ENCODE measurements around the gene ABCC6.
A peak's percentile ranks its signal among the peaks of the same experiment; 100 is the strongest.
"Not testable (repeated sequence)": the region's sequence is repeated elsewhere in the genome, so short reads cannot be mapped to it uniquely, and the experiment has no call there.

Gene ABCC6

DNA sequence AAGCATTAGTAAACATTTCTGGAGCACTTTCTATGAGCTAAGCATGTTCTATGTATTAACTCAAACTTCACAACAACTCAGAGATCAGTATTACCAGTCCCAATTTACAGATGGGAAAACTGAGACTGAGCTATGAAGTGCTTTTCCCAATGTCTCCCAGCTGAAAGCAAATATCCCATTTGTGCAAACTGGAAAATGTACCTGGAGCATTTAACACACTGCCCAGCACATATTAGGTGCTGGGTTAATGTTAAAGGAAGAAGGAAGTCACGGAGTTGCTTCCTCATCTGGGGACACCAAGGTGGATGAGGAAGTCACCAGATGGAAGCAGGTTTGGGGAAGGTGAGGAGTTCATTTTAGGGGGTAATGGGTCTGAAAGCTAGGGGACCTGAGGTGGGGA is 66.1 kb downstream of the ABCC6 start:
- ChIA-PET POLR2A (no interaction called here), CTCF (interaction anchor here (0.6 to 2.0 kb wide), 2 partner anchors 13 to 68 kb away, joined by 3 to 6 read pairs; no protein-coding TSS in a partner anchor)
- Histone ChIP-seq H3K27ac (ENCODE audit: insufficient read depth in 1 of 2, low read depth in 1 of 2, low read length in 2 of 2, poor library complexity in 1 of 2, severe bottlenecking in 2 of 2) (no peak overlapping the region), H3K9me3 (ENCODE audit: control extremely low read depth in 1 of 5, control insufficient read depth in 4 of 5, insufficient read depth in 2 of 5, low read depth in 1 of 5, low read length in 4 of 5) (peaks cover 5 to 39% (median 22%) of the 10 kb centered on the region in 5 experiments), H3K36me3 (ENCODE audit: control insufficient read depth in 4 of 4, insufficient read depth in 4 of 4, low read length in 3 of 4) (peaks cover 0 to 22% (median 0%) of the 10 kb centered on the region in 4 experiments), H3K27me3 (replicated peaks in 2 of 5; ENCODE audit: control insufficient read depth in 4 of 5, insufficient read depth in 5 of 5, low read length in 4 of 5) (no peaks in the 10 kb centered on the region), H3K4me3 (ENCODE audit: control insufficient read depth in 1 of 7, extremely low read depth in 1 of 7, insufficient read depth in 4 of 7, low read depth in 2 of 7, low read length in 6 of 7) (no peak overlapping the region), H3K4me1 (ENCODE audit: control extremely low read depth in 1 of 4, control insufficient read depth in 4 of 4, insufficient read depth in 4 of 4, low read length in 3 of 4) (peaks cover 0 to 8% (median 0%) of the 10 kb centered on the region in 4 experiments)
- DNase-seq: no peak
- 100% methylated on average over 1 of the region's 1 CpG for WGBS (ENCODE audit: insufficient coverage)

DNA sequence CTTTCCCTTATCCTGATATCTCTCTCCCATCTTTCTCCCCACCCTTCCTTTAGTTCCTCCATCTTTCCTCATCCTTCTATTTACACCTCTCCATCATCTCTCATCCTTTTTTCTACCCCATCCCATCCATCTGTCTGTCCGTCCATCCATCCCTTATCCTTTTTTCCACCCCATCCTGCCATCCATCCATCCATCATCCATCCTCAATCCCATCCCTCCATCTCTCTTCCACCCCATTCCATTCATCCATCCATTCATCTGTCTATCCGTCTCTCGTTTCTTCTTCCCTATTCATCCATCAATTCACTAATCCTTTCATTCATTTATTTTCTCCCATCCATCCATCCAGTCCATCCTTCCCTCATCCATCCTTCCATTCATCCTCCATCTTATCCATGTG is 68.1 kb downstream of the ABCC6 start:
- 100% methylated on average over 3 of the region's 3 CpGs for WGBS (ENCODE audit: insufficient coverage)
- ChIA-PET POLR2A (no interaction called here), CTCF (no interaction called here)
- Histone ChIP-seq H3K4me3 (ENCODE audit: control insufficient read depth in 1 of 7, extremely low read depth in 1 of 7, insufficient read depth in 4 of 7, low read depth in 2 of 7, low read length in 6 of 7) (no peak overlapping the region), H3K9me3 (ENCODE audit: control extremely low read depth in 1 of 5, control insufficient read depth in 4 of 5, insufficient read depth in 2 of 5, low read depth in 1 of 5, low read length in 4 of 5) (peaks cover 5 to 30% (median 20%) of the 10 kb centered on the region in 5 experiments), H3K36me3 (ENCODE audit: control insufficient read depth in 4 of 4, insufficient read depth in 4 of 4, low read length in 3 of 4) (peaks cover 0 to 18% (median 0%) of the 10 kb centered on the region in 4 experiments), H3K4me1 (ENCODE audit: control extremely low read depth in 1 of 4, control insufficient read depth in 4 of 4, insufficient read depth in 4 of 4, low read length in 3 of 4) (peaks cover 0 to 8% (median 0%) of the 10 kb centered on the region in 4 experiments), H3K27ac (ENCODE audit: insufficient read depth in 1 of 2, low read depth in 1 of 2, low read length in 2 of 2, poor library complexity in 1 of 2, severe bottlenecking in 2 of 2) (no peak overlapping the region), H3K27me3 (replicated peaks in 2 of 5; ENCODE audit: control insufficient read depth in 4 of 5, insufficient read depth in 5 of 5, low read length in 4 of 5) (no peaks in the 10 kb centered on the region)
- no peak for DNase-seq

DNA sequence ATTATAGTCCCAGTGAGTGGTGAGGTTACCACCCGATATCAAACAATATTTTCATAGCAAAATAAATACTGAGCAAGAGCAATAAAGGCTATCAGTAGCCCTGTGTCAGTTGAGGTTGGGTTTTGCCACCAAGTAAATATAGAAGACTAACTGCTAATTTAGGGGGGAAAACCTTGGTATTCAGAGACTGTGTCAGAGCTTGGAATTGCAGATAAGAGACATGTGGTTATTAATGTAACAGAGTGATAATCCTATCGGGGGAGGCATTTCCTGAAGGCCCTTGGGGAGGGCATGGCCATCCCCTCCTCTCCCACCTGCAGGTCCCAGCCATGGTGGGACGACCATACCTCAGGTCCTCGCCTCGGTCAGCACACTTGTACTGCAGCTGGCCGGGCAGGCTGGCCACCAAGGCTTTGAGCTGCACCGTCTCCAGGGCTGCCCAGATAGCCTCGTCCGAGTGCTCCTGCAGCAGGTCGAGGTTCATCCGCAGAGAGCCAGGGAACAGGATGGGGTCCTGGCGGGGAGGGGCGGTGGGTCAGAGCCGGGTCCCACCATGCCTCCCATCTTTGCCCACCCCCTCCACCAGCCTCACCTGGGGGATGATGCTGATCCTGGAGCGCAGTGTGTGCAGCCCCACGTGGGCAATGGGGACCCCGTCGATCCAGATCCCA is 68.9 kb downstream of the ABCC6 start:
- Histone ChIP-seq H3K4me3 (ENCODE audit: control insufficient read depth in 1 of 7, extremely low read depth in 1 of 7, insufficient read depth in 4 of 7, low read depth in 2 of 7, low read length in 6 of 7) (no peak overlapping the region), H3K4me1 (ENCODE audit: control extremely low read depth in 1 of 4, control insufficient read depth in 4 of 4, insufficient read depth in 4 of 4, low read length in 3 of 4) (peaks cover 0 to 8% (median 0%) of the 10 kb centered on the region in 4 experiments), H3K9me3 (ENCODE audit: control extremely low read depth in 1 of 5, control insufficient read depth in 4 of 5, insufficient read depth in 2 of 5, low read depth in 1 of 5, low read length in 4 of 5) (peaks cover 5 to 23% (median 14%) of the 10 kb centered on the region in 5 experiments), H3K27me3 (replicated peaks in 2 of 5; ENCODE audit: control insufficient read depth in 4 of 5, insufficient read depth in 5 of 5, low read length in 4 of 5) (no peaks in the 10 kb centered on the region), H3K27ac (ENCODE audit: insufficient read depth in 1 of 2, low read depth in 1 of 2, low read length in 2 of 2, poor library complexity in 1 of 2, severe bottlenecking in 2 of 2) (no peak overlapping the region), H3K36me3 (ENCODE audit: control insufficient read depth in 4 of 4, insufficient read depth in 4 of 4, low read length in 3 of 4) (peaks cover 0 to 13% (median under 1%) of the 10 kb centered on the region in 4 experiments)
- POLR2A ChIA-PET: no interaction called here
- CTCF ChIA-PET: interaction anchor here (1.1 to 2.2 kb wide), 3 partner anchors 10 to 25 kb away, joined by 3 to 7 read pairs (median 3); no protein-coding TSS in a partner anchor
- peak; percentile 49 to 72 (median 62) for DNase-seq
- WGBS (ENCODE audit: insufficient coverage): 82% methylated on average over 17 of the region's 18 CpGs

DNA sequence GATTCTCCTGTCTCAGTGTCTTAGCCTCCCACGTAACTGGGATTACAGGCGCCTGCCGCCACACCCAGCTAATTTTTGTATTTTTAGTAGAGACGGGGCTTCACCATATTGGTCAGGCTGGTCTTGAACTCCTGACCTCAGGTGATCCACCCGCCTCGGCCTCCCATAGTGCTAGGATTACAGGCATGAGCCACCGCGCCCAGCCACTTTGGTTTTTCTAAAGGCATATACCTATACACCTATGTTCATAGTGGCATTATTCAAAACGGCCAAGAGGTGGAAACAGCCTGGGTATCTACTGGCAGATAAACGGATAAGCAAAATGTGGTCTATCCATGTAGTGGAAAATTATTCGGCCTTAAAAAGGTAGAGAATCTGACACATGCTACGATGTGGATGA is 70.3 kb downstream of the ABCC6 start:
- H3K9me3 ChIP-seq (ENCODE audit: control extremely low read depth in 1 of 5, control insufficient read depth in 4 of 5, insufficient read depth in 2 of 5, low read depth in 1 of 5, low read length in 4 of 5); H3K4me1 ChIP-seq (ENCODE audit: control extremely low read depth in 1 of 4, control insufficient read depth in 4 of 4, insufficient read depth in 4 of 4, low read length in 3 of 4); H3K27me3 ChIP-seq (replicated peaks in 2 of 5; ENCODE audit: control insufficient read depth in 4 of 5, insufficient read depth in 5 of 5, low read length in 4 of 5); H3K36me3 ChIP-seq (ENCODE audit: control insufficient read depth in 4 of 4, insufficient read depth in 4 of 4, low read length in 3 of 4); H3K4me3 ChIP-seq (ENCODE audit: control insufficient read depth in 1 of 7, extremely low read depth in 1 of 7, insufficient read depth in 4 of 7, low read depth in 2 of 7, low read length in 6 of 7); H3K27ac ChIP-seq (ENCODE audit: insufficient read depth in 1 of 2, low read depth in 1 of 2, low read length in 2 of 2, poor library complexity in 1 of 2, severe bottlenecking in 2 of 2); DNase-seq; POLR2A ChIA-PET: not testable (repeated sequence)
- CTCF ChIA-PET: interaction anchor here (1.4 to 2.2 kb wide), 2 partner anchors 10 to 11 kb away, joined by 3 to 7 read pairs; no protein-coding TSS in a partner anchor
- WGBS (ENCODE audit: insufficient coverage): 100% methylated on average over 11 of the region's 12 CpGs

DNA sequence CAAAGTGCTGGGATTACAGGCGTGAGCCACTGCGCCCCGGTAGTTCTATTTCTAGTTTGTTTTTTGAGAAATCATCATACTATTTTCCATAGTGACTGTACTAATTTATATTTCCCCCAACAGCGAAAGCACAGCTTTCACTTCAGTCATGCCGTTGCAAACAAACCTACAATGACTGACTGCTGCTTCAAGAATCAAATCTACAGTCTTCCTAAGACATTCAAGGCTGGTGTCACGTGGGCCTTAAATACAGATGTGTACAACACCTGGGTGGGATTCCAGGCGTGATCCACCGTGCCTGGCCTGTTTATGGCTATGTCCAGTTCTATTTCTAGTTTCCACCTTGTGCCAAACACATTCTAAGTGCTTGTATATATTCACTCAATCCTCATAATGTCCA is 72.0 kb downstream of the ABCC6 start:
- Histone ChIP-seq H3K4me1 (ENCODE audit: control extremely low read depth in 1 of 4, control insufficient read depth in 4 of 4, insufficient read depth in 4 of 4, low read length in 3 of 4) (peaks cover 0 to 8% (median 0%) of the 10 kb centered on the region in 4 experiments), H3K36me3 (ENCODE audit: control insufficient read depth in 4 of 4, insufficient read depth in 4 of 4, low read length in 3 of 4) (peaks cover 5 to 15% (median 7%) of the 10 kb centered on the region in 4 experiments), H3K27ac (ENCODE audit: insufficient read depth in 1 of 2, low read depth in 1 of 2, low read length in 2 of 2, poor library complexity in 1 of 2, severe bottlenecking in 2 of 2) (no peak overlapping the region), H3K27me3 (replicated peaks in 2 of 5; ENCODE audit: control insufficient read depth in 4 of 5, insufficient read depth in 5 of 5, low read length in 4 of 5) (no peaks in the 10 kb centered on the region), H3K4me3 (ENCODE audit: control insufficient read depth in 1 of 7, extremely low read depth in 1 of 7, insufficient read depth in 4 of 7, low read depth in 2 of 7, low read length in 6 of 7) (no peak overlapping the region), H3K9me3 (ENCODE audit: control extremely low read depth in 1 of 5, control insufficient read depth in 4 of 5, insufficient read depth in 2 of 5, low read depth in 1 of 5, low read length in 4 of 5) (peaks cover 0 to 2% (median 0%) of the 10 kb centered on the region in 5 experiments)
- ChIA-PET CTCF (no interaction called here), POLR2A (no interaction called here)
- WGBS (ENCODE audit: insufficient coverage): 100% methylated on average over 5 of the region's 8 CpGs
- DNase-seq: no peak

DNA sequence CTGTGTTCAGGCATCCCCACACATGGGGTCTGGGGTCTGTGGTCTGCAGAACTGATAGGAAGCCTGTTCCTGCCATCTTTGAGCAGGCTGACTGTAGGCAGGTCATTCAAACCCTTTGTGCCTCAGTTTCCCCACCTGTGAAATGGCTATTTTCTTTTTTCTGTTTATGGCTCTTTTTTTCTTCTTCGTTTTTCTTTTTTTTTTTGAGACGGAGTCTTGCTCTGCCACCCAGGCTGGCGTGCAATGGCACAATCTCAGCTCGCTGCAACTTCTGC is 72.5 kb downstream of the ABCC6 start:
- ChIA-PET POLR2A (no interaction called here), CTCF (no interaction called here)
- Histone ChIP-seq H3K4me3 (ENCODE audit: control insufficient read depth in 1 of 7, extremely low read depth in 1 of 7, insufficient read depth in 4 of 7, low read depth in 2 of 7, low read length in 6 of 7) (no peak overlapping the region), H3K9me3 (ENCODE audit: control extremely low read depth in 1 of 5, control insufficient read depth in 4 of 5, insufficient read depth in 2 of 5, low read depth in 1 of 5, low read length in 4 of 5) (no peaks in the 10 kb centered on the region), H3K36me3 (ENCODE audit: control insufficient read depth in 4 of 4, insufficient read depth in 4 of 4, low read length in 3 of 4) (peaks cover 5 to 19% (median 9%) of the 10 kb centered on the region in 4 experiments), H3K4me1 (ENCODE audit: control extremely low read depth in 1 of 4, control insufficient read depth in 4 of 4, insufficient read depth in 4 of 4, low read length in 3 of 4) (peaks cover 0 to 8% (median 0%) of the 10 kb centered on the region in 4 experiments), H3K27me3 (replicated peaks in 2 of 5; ENCODE audit: control insufficient read depth in 4 of 5, insufficient read depth in 5 of 5, low read length in 4 of 5) (no peaks in the 10 kb centered on the region), H3K27ac (ENCODE audit: insufficient read depth in 1 of 2, low read depth in 1 of 2, low read length in 2 of 2, poor library complexity in 1 of 2, severe bottlenecking in 2 of 2) (no peak overlapping the region)
- WGBS (ENCODE audit: insufficient coverage): 97% methylated on average over 4 of the region's 4 CpGs
- no peak for DNase-seq

DNA sequence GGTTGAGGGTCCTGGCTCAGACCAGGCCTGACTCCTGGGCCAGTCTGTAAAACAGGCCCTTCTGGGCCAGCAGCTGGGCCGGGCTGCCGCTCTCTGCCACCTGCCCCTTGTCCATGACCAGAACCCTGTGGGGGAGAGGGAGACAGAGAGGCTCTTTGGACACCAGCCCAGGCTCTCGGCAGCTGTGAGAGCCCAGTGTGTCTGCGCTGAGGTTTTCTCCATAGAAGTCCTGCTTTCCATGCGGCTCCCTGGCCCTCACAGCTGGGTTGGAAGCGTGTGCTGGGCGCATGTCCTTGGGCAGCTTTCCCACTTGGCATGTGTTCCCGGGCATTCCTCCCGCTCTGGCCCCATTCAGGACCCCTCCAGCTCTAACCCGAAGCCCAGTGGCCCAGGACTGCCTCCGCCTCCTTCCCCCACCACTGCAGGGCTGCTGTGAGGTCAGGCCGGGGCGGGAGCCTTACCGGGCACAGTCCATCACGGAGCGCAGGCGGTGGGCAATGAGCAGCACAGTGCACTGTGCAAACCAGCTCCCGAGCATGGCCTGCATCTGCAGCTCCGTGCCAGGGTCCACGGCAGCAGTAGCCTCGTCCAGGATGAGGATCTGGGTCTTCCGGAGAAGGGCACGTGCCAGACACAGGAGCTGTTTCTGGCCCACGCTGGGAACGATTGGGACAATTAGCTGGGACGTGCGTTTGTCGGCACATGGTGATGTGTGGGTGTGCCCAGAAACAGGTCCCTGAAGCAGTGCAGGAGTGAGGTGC is 73.0 kb downstream of the ABCC6 start:
- DNase-seq: no peak
- ChIA-PET CTCF (no interaction called here), POLR2A (no interaction called here)
- no peaks in the 10 kb centered on the region for H3K27me3 ChIP-seq (replicated peaks in 2 of 5; ENCODE audit: control insufficient read depth in 4 of 5, insufficient read depth in 5 of 5, low read length in 4 of 5)
- peaks cover 0 to 8% (median 0%) of the 10 kb centered on the region in 4 experiments for H3K4me1 ChIP-seq (ENCODE audit: control extremely low read depth in 1 of 4, control insufficient read depth in 4 of 4, insufficient read depth in 4 of 4, low read length in 3 of 4)
- WGBS (ENCODE audit: insufficient coverage): 94% methylated on average over 28 of the region's 28 CpGs
- no peak overlapping the region for H3K4me3 ChIP-seq (ENCODE audit: control insufficient read depth in 1 of 7, extremely low read depth in 1 of 7, insufficient read depth in 4 of 7, low read depth in 2 of 7, low read length in 6 of 7)
- no peak overlapping the region for H3K27ac ChIP-seq (ENCODE audit: insufficient read depth in 1 of 2, low read depth in 1 of 2, low read length in 2 of 2, poor library complexity in 1 of 2, severe bottlenecking in 2 of 2)
- H3K9me3 ChIP-seq (ENCODE audit: control extremely low read depth in 1 of 5, control insufficient read depth in 4 of 5, insufficient read depth in 2 of 5, low read depth in 1 of 5, low read length in 4 of 5): no peaks in the 10 kb centered on the region
- peaks cover 5 to 22% (median 11%) of the 10 kb centered on the region in 4 experiments for H3K36me3 ChIP-seq (ENCODE audit: control insufficient read depth in 4 of 4, insufficient read depth in 4 of 4, low read length in 3 of 4)

All from common myeloid progenitor, CD34-positive (primary cell).